Activated T-cell treated with anti-CD3 and anti-CD28 coated beads, Interleukin-2, amount 50 U/mL, for 1 hour (primary cell): ENCODE results near the gene SLC36A3.

Experiments used
- DNase-seq: peaks from one replicate; pipeline ENCODE4 v3.0.0-alpha.2; 2020

Gene SLC36A3

GRCh38 chr5:151298063-151298855 is 5.3 kb downstream of the SLC36A3 start:
- DNase-seq: no peak

- DNase-seq: no peak
Measured at GRCh38 chr5:151296974-151297373, 6.6 kb downstream of the SLC36A3 start.

GRCh38 chr5:151296478-151296830 is 7.1 kb downstream of the SLC36A3 start:
- DNase-seq: no peak

GRCh38 chr5:151295791-151296477 is 7.6 kb downstream of the SLC36A3 start:
- DNase-seq: no peak

- DNase-seq: no peak
Measured at GRCh38 chr5:151295138-151295537, 8.4 kb downstream of the SLC36A3 start.

- no peak for DNase-seq
Measured at GRCh38 chr5:151293624-151294023, 9.9 kb downstream of the SLC36A3 start.

GRCh38 chr5:151288180-151288579 is 15.4 kb downstream of the SLC36A3 start:
- DNase-seq: no peak

GRCh38 chr5:151286246-151286645 is 17.3 kb downstream of the SLC36A3 start:
- no peak for DNase-seq

- no peak for DNase-seq
Measured at GRCh38 chr5:151285683-151286082, 17.9 kb downstream of the SLC36A3 start.

- DNase-seq: no peak
Measured at GRCh38 chr5:151284392-151284967, 19.1 kb downstream of the SLC36A3 start.

- no peak for DNase-seq
Measured at GRCh38 chr5:151283120-151283825, 20.3 kb downstream of the SLC36A3 start.

GRCh38 chr5:151281001-151281639 is 22.4 kb downstream of the SLC36A3 start:
- no peak for DNase-seq

GRCh38 chr5:151280443-151280842 is 23.1 kb downstream of the SLC36A3 start:
- DNase-seq: no peak

- no peak for DNase-seq
Measured at GRCh38 chr5:151278845-151279244, 24.7 kb downstream of the SLC36A3 start.

GRCh38 chr5:151275803-151276202 is 27.8 kb downstream of the SLC36A3 start:
- DNase-seq: no peak

- no peak for DNase-seq
Measured at GRCh38 chr5:151274666-151275065, 28.9 kb downstream of the SLC36A3 start.

GRCh38 chr5:151271336-151271735 is 32.2 kb downstream of the SLC36A3 start:
- DNase-seq: no peak

GRCh38 chr5:151270599-151270998 is 33.0 kb downstream of the SLC36A3 start:
- no peak for DNase-seq

- DNase-seq: no peak
Measured at GRCh38 chr5:151267491-151268260, 35.9 kb downstream of the SLC36A3 start.

GRCh38 chr5:151264113-151264512 is 39.5 kb downstream of the SLC36A3 start:
- DNase-seq: no peak

GRCh38 chr5:151262532-151262931 is 41.0 kb downstream of the SLC36A3 start:
- DNase-seq: no peak

GRCh38 chr5:151259931-151260330 is 43.6 kb downstream of the SLC36A3 start:
- no peak for DNase-seq
